Measurements from ENCODE around the gene FAM53A.

The FAM53A gene

GRCh38 chr4:1656986-1657385 lies 27.1 kb downstream of the FAM53A start:
- H4K8ac ChIP-seq (ENCODE audit: low read length): no peak overlapping the region
- no peak overlapping the region for H2BK120ac ChIP-seq (ENCODE audit: low read depth, low read length)
- no peak overlapping the region for H2AFZ ChIP-seq (ENCODE audit: low read depth, low read length)
- H3K27me3 ChIP-seq (ENCODE audit: control insufficient read depth in 1 of 2, insufficient read depth in 1 of 2, low read length in 2 of 2): no peaks in the 10 kb centered on the region
- H3K18ac ChIP-seq (ENCODE audit: low read depth in 1 of 2, low read length in 2 of 2): no peak overlapping the region
- H3K23ac ChIP-seq (ENCODE audit: low read length in 2 of 2): no peak overlapping the region
- peaks cover 11% of the 10 kb centered on the region for H3K4me1 ChIP-seq (ENCODE audit: control insufficient read depth, insufficient read depth, low read depth, low read length)
- H3K4me3 ChIP-seq (ENCODE audit: insufficient read depth in 1 of 2, low read depth in 1 of 2, low read length in 2 of 2): no peak overlapping the region
- H2AK5ac ChIP-seq (ENCODE audit: low read length, severe bottlenecking): no peak overlapping the region
- H3K27ac ChIP-seq (ENCODE audit: low read length, poor library complexity, severe bottlenecking): no peak overlapping the region
- no peak overlapping the region for H2BK5ac ChIP-seq (ENCODE audit: low read depth, low read length, poor library complexity, severe bottlenecking)
- no peak overlapping the region for H3K4ac ChIP-seq (ENCODE audit: low read depth in 1 of 2, low read length in 2 of 2)
- no peak overlapping the region for H4K91ac ChIP-seq (ENCODE audit: low read length)
- no peak overlapping the region for H3K4me2 ChIP-seq (ENCODE audit: low read length, poor library complexity, severe bottlenecking)
- peaks cover 0 to 48% of the 10 kb centered on the region in 2 experiments for H3K36me3 ChIP-seq (ENCODE audit: control insufficient read depth in 1 of 2, insufficient read depth in 2 of 2, low read depth in 1 of 2, low read length in 2 of 2)
- 91% methylated on average over 19 of the region's 19 CpGs for WGBS
- H3K14ac ChIP-seq (ENCODE audit: low read length in 2 of 2): no peak overlapping the region
- no peak for DNase-seq
- H3K79me1 ChIP-seq (replicated peaks; ENCODE audit: low read length, poor library complexity, severe bottlenecking): peaks cover 6% of the 10 kb centered on the region
- H3K9ac ChIP-seq (ENCODE audit: low read length): no peak overlapping the region
- H3K9me3 ChIP-seq (ENCODE audit: control insufficient read depth, low read length): no peaks in the 10 kb centered on the region
- H2BK15ac ChIP-seq (ENCODE audit: low read depth, poor library complexity, severe bottlenecking): peak overlapping the region; percentile 68
- H2BK12ac ChIP-seq (ENCODE audit: low read length in 2 of 2): no peak overlapping the region

DNA sequence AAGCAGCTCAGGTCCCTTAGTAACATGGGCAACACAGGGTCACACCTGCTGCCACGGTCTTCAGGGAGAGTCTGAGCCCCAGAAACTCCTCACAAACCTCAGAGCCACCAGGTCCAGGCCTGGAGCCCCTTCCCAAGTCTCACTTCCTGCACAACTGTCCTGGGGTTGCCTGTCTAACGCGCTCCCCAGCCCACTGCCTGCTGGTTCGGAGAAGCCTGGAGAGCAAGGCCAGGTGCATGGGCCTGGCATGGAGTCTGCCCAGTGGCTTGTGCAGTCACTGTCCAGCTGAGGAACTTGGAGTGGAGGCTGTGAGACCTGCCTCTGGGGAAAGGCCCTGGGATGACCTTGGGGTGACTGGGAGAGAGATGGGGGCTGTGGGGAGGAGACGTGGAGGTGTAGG lies 28.0 kb downstream of the FAM53A start:
- no peak overlapping the region for H2BK120ac ChIP-seq (ENCODE audit: low read depth, low read length)
- no peak overlapping the region for H3K4ac ChIP-seq (ENCODE audit: low read depth in 1 of 2, low read length in 2 of 2)
- H2AK5ac ChIP-seq (ENCODE audit: low read length, severe bottlenecking): no peak overlapping the region
- no peak overlapping the region for H3K14ac ChIP-seq (ENCODE audit: low read length in 2 of 2)
- H4K91ac ChIP-seq (ENCODE audit: low read length): no peak overlapping the region
- 93% methylated on average over 5 of the region's 5 CpGs for WGBS
- H3K4me3 ChIP-seq (ENCODE audit: insufficient read depth in 1 of 2, low read depth in 1 of 2, low read length in 2 of 2): no peak overlapping the region
- H3K27ac ChIP-seq (ENCODE audit: low read length, poor library complexity, severe bottlenecking): no peak overlapping the region
- no peak for DNase-seq
- H2AFZ ChIP-seq (ENCODE audit: low read depth, low read length): no peak overlapping the region
- no peak overlapping the region for H3K9ac ChIP-seq (ENCODE audit: low read length)
- H3K79me1 ChIP-seq (replicated peaks; ENCODE audit: low read length, poor library complexity, severe bottlenecking): peaks cover 6% of the 10 kb centered on the region
- no peak overlapping the region for H4K8ac ChIP-seq (ENCODE audit: low read length)
- no peaks in the 10 kb centered on the region for H3K9me3 ChIP-seq (ENCODE audit: control insufficient read depth, low read length)
- H3K4me2 ChIP-seq (ENCODE audit: low read length, poor library complexity, severe bottlenecking): no peak overlapping the region
- H2BK5ac ChIP-seq (ENCODE audit: low read depth, low read length, poor library complexity, severe bottlenecking): no peak overlapping the region
- H2BK12ac ChIP-seq (ENCODE audit: low read length in 2 of 2): no peak overlapping the region
- peaks cover 0 to 48% of the 10 kb centered on the region in 2 experiments for H3K36me3 ChIP-seq (ENCODE audit: control insufficient read depth in 1 of 2, insufficient read depth in 2 of 2, low read depth in 1 of 2, low read length in 2 of 2)
- H3K27me3 ChIP-seq (ENCODE audit: control insufficient read depth in 1 of 2, insufficient read depth in 1 of 2, low read length in 2 of 2): no peaks in the 10 kb centered on the region
- H3K4me1 ChIP-seq (ENCODE audit: control insufficient read depth, insufficient read depth, low read depth, low read length): peaks cover 11% of the 10 kb centered on the region
- H3K18ac ChIP-seq (ENCODE audit: low read depth in 1 of 2, low read length in 2 of 2): no peak overlapping the region
- no peak overlapping the region for H3K23ac ChIP-seq (ENCODE audit: low read length in 2 of 2)
- H2BK15ac ChIP-seq (ENCODE audit: low read depth, poor library complexity, severe bottlenecking): no peak overlapping the region

- H2BK5ac ChIP-seq (ENCODE audit: low read depth, low read length, poor library complexity, severe bottlenecking): no peak overlapping the region
- no peak overlapping the region for H2BK120ac ChIP-seq (ENCODE audit: low read depth, low read length)
- no peak overlapping the region for H2AK5ac ChIP-seq (ENCODE audit: low read length, severe bottlenecking)
- no peak overlapping the region for H3K14ac ChIP-seq (ENCODE audit: low read length in 2 of 2)
- H2BK12ac ChIP-seq (ENCODE audit: low read length in 2 of 2): no peak overlapping the region
- H3K79me1 ChIP-seq (replicated peaks; ENCODE audit: low read length, poor library complexity, severe bottlenecking): peaks cover 3% of the 10 kb centered on the region
- H4K8ac ChIP-seq (ENCODE audit: low read length): no peak overlapping the region
- DNase-seq: no peak
- no peak overlapping the region for H2AFZ ChIP-seq (ENCODE audit: low read depth, low read length)
- no peak overlapping the region for H2BK15ac ChIP-seq (ENCODE audit: low read depth, poor library complexity, severe bottlenecking)
- no peaks in the 10 kb centered on the region for H3K27me3 ChIP-seq (ENCODE audit: control insufficient read depth in 1 of 2, insufficient read depth in 1 of 2, low read length in 2 of 2)
- no peak overlapping the region for H3K18ac ChIP-seq (ENCODE audit: low read depth in 1 of 2, low read length in 2 of 2)
- no peak overlapping the region for H4K91ac ChIP-seq (ENCODE audit: low read length)
- WGBS: 92% methylated on average over 18 of the region's 18 CpGs
- H3K36me3 ChIP-seq (ENCODE audit: control insufficient read depth in 1 of 2, insufficient read depth in 2 of 2, low read depth in 1 of 2, low read length in 2 of 2): peaks cover 0 to 48% of the 10 kb centered on the region in 2 experiments
- no peak overlapping the region for H3K9ac ChIP-seq (ENCODE audit: low read length)
- no peaks in the 10 kb centered on the region for H3K9me3 ChIP-seq (ENCODE audit: control insufficient read depth, low read length)
- H3K4me2 ChIP-seq (ENCODE audit: low read length, poor library complexity, severe bottlenecking): no peak overlapping the region
- H3K27ac ChIP-seq (ENCODE audit: low read length, poor library complexity, severe bottlenecking): no peak overlapping the region
- peaks cover 11% of the 10 kb centered on the region for H3K4me1 ChIP-seq (ENCODE audit: control insufficient read depth, insufficient read depth, low read depth, low read length)
- H3K23ac ChIP-seq (ENCODE audit: low read length in 2 of 2): no peak overlapping the region
- no peak overlapping the region for H3K4me3 ChIP-seq (ENCODE audit: insufficient read depth in 1 of 2, low read depth in 1 of 2, low read length in 2 of 2)
- no peak overlapping the region for H3K4ac ChIP-seq (ENCODE audit: low read depth in 1 of 2, low read length in 2 of 2)
Measured at GRCh38 chr4:1655676-1656075, 28.4 kb downstream of the FAM53A start.

DNA sequence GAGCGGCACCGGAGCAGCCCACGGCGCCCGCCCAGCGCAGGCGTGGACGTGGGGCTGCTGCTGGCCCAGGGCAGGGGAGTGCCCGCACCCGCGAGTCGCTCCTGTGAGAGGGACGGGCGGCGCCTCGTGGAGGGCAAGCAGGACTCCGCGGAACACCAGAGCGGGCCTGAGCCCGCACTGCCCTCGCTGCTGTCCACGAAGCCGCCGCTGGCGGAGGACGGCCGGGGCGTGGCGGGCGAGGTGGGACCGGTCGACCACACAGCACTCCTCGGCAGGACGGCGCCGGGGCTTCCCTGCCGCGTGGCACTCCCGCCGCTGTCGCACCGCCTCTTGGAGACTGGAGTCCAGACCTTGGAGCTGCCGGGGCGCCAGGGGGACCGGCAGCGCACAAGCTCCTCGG lies 29.0 kb downstream of the FAM53A start:
- Histone ChIP-seq H2BK12ac (ENCODE audit: low read length in 2 of 2) (no peak overlapping the region), H3K79me1 (replicated peaks; ENCODE audit: low read length, poor library complexity, severe bottlenecking) (peaks cover 3% of the 10 kb centered on the region), H3K4me3 (ENCODE audit: insufficient read depth in 1 of 2, low read depth in 1 of 2, low read length in 2 of 2) (no peak overlapping the region), H3K36me3 (ENCODE audit: control insufficient read depth in 1 of 2, insufficient read depth in 2 of 2, low read depth in 1 of 2, low read length in 2 of 2) (peaks cover 0 to 48% of the 10 kb centered on the region in 2 experiments), H3K4me2 (ENCODE audit: low read length, poor library complexity, severe bottlenecking) (no peak overlapping the region), H2BK5ac (ENCODE audit: low read depth, low read length, poor library complexity, severe bottlenecking) (no peak overlapping the region), H3K18ac (ENCODE audit: low read depth in 1 of 2, low read length in 2 of 2) (no peak overlapping the region), H3K27me3 (ENCODE audit: control insufficient read depth in 1 of 2, insufficient read depth in 1 of 2, low read length in 2 of 2) (no peaks in the 10 kb centered on the region), H3K9ac (ENCODE audit: low read length) (no peak overlapping the region), H2BK15ac (ENCODE audit: low read depth, poor library complexity, severe bottlenecking) (no peak overlapping the region), H3K23ac (ENCODE audit: low read length in 2 of 2) (no peak overlapping the region), H3K4me1 (ENCODE audit: control insufficient read depth, insufficient read depth, low read depth, low read length) (peaks cover 11% of the 10 kb centered on the region), H2BK120ac (ENCODE audit: low read depth, low read length) (no peak overlapping the region), H3K4ac (ENCODE audit: low read depth in 1 of 2, low read length in 2 of 2) (no peak overlapping the region), H4K91ac (ENCODE audit: low read length) (no peak overlapping the region), H3K9me3 (ENCODE audit: control insufficient read depth, low read length) (no peaks in the 10 kb centered on the region), H3K14ac (ENCODE audit: low read length in 2 of 2) (no peak overlapping the region), H2AK5ac (ENCODE audit: low read length, severe bottlenecking) (no peak overlapping the region), H2AFZ (ENCODE audit: low read depth, low read length) (no peak overlapping the region), H3K27ac (ENCODE audit: low read length, poor library complexity, severe bottlenecking) (no peak overlapping the region), H4K8ac (ENCODE audit: low read length) (no peak overlapping the region)
- no peak for DNase-seq
- WGBS: 98% methylated on average over 42 of the region's 47 CpGs
